T-helper 22 cell (primary cell): ENCODE data around the gene SPAG16.
"Not testable (repeated sequence)": the region's sequence is repeated elsewhere in the genome, so short reads cannot be mapped to it uniquely, and the experiment has no call there.

Source experiments
- DNase-seq: peaks from one replicate; pipeline ENCODE4 v3.0.0-alpha.2; 2020; ENCODE audit warnings: low read depth

SPAG16 gene

DNA sequence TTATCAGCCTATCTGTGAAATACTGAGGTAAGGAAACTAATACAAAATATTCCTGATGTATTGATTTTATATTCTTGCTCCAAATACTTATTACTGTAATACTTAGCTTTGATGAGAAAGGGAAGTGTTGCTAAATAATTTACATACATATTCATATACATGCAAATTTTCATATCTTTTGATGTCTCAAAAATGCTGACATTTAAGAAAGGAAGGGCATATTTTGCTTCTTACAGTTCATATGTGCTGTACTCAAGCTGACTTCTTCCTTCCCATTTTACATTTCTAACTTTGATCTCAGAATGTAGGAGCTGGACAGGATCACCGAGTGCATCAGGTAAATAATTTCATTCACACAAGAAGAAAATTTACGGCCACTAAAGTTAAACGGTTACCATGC is 727.4 kb downstream of the SPAG16 start:
- DNase-seq: no peak

DNA sequence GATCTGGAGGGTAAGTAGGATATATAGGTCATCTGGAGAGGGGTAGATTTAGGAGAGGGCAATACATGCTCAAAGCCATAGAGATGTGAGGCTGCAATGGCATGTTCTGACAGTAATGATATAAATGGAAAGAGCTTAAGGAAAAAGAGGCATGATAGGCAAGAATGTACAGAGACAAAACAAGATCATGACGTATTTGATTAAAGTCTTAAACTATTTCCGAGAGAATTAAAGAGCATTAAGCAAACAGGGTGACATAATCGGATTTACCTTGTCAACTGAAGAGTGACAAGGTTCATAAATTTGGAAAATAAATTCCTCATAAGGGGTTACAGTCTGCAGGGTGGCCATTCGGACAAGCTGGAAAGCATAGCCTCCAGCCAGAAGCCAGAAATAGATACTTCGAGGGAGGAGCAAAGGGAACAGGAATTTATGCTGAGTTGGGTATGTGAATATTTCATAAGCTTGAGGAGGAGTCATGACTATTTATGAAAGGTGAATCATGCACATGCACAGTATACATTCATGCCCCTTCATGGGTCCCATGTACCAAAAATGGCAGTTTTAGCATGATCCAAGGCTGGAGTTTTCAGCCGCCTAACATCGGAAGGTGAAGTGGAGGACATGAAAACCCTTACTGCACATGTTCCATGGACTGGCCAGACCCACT is 730.4 kb downstream of the SPAG16 start:
- no peak for DNase-seq

DNA sequence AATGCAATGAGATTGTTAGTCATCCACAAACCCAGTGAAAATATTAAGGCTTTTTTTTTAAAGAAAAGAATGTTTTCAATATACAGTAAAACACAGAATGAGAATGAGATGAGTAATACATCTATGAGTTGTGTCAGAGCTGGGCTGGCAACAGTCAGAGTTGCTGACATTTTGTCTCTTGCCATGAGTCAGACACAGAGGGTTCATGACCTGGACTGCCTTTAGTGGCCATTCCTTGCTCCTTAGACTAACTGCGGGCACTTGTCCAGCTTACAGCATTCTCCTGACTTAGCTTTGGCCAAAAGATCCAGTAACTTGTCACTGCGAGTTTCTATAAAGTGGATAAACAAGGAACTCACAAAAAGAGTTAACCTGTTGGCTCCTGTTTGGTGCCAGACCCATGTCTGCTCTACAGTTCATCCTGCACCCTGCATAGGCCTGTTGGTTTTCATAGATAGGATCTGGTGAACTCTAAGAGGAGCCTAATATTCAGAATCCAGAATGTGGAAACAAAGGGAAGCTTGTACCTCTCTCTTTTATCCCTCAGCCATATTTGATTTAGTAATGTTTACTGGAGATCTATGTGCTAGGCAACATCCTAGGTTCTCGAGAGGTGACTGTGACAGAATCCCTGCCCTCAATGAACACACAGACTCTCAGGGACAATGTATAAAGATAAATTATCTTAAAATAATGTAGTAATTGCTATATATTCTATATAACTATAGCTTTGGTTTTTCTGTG is 735.1 kb downstream of the SPAG16 start:
- no peak for DNase-seq

DNA sequence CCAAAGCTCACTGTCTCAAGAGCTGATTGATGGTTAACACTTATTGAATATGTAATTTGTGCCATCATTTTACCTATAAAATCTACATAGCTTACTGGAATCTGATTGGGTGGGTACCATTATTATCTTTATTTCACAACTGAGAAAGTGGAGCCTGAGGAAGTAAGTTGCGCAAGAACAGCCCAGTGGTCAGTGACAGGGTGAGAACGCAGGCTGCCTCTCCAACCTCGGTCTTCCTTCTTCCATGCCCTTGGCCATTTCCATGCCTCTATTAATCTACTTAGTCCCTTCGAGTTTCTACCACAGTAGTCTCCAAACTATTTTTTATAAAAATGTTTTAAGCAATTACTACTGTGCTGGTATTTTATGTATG is 735.7 kb downstream of the SPAG16 start:
- DNase-seq: no peak

DNA sequence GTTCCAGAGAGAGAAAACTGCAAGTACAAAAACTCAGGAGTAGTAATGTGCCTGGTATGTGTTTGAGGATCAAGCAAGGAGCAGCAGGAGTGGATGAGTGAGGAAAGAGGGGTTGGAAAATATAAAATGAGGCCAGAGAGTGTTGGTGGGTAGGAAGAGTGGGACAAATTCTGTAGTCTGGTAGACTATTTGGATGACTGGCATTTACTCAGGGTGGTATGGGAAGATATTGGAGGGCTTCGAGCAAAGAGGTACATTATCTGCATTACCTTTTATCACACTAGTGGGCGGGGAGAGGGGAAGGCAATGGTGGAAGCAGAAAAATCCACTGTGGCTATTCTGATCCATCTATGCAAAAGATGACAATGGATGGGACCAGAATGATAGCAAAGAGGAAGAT is 744.9 kb downstream of the SPAG16 start:
- DNase-seq: no peak

DNA sequence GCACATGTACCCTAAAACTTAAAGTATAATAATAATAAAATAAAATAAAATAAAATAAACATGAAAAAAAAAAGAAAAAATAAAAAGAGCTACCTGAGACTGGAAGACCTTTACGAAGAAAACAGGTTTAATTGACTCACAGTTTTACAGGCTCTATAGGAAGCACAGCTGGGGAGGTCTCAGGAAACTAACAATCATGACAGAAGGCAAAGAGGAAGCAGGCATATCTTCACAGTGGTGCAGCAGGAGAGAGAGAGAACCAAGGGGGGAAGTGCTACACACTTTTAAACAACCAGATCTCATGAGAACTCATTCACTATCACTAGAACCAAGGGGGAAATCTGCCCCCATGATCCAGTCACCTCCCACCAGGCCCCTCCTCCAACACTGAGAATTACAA is 747.3 kb downstream of the SPAG16 start:
- DNase-seq: no peak

DNA sequence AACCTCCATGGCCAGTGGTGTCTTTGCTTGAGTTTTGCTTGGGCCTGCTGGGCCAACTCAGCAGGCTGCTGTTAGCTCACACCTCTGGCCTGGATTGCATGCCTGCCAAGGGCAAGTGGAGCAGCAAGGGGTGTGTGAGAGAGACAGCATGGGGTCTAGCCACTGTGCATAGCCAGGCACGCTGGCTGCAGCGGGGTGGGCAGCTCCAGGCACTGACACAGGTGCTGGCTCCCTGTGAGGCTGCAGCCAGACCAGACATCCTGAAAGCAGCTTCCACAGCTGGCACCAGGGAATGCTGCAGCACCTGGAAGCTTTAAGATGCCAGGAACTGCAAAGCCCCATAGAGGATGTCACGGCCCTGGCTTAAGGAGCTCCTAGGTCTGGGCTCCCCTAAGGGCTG is 750.2 kb downstream of the SPAG16 start:
- no peak for DNase-seq

DNA sequence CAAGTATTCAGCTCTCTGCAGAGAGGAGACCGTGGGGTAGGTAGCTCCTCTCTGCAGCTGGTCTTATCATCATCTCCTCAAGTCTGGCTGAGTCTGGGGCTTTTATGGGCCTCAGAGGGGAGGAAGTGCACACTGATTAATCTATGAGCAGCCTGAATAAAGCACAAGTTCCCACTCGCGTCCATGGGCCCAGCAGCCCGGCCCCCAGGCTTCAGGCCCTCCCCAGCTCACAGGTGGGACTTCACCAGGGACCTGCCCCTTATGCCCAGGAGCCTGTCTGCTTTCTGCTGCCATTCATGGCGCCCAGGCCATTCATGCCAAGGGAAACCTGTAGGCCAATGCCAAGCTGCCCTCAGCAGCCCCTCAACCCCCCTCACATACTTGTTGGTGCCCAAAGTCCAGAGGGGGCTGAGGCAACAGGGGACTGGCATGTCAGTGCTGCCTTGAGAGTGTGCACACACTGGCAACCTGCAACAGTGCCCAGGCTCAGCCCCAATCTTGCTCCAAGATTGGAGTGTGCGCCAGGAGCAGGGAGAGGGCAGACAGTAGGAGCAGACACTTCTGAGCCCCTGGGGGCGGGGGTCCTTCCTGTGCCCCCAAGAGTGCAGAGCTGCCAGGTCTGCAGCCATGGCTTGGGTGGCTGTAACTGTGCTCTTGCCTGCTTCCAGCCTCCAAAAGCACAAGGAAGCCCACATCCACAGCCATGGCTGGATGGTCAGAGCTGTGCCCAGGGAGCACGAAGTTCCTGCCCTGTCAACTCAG is 751.0 kb downstream of the SPAG16 start:
- no peak for DNase-seq

DNA sequence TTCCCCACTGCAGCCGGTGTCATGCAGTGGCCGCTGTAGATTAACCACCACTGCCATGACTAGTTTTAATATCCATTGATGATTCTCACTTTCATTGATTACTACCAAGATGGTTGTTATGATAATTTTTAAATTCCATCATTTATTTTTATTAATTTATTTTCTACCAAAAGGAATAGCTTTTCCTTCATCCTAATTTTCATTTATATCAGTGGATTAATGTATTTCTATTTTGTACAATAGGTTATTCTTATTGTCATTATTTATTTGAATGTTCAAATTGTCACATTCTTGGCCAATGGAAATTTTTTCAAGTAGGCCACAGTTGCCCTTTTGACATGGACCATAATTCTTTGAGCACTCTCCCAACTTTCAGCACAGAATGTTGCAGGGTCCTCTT is 751.7 kb downstream of the SPAG16 start:
- DNase-seq: no peak

DNA sequence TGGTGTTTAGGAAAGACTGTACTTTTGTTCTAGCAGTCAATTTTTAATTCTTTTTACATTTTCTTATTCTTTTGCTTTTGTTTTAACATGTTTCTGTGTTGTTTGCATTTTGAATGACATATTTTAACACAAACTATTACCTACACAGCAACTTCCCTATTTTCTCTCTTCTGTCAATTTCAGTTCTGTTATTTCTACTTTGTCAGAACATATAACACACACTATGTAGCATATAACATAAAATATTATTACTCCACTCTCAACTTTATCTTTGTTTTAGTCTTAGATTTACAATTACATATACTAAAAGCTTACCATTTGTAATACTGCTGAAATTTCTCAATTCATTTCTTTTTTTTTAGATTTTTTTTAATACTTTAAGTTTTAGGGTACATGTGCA is 753.9 kb downstream of the SPAG16 start:
- no peak for DNase-seq

DNA sequence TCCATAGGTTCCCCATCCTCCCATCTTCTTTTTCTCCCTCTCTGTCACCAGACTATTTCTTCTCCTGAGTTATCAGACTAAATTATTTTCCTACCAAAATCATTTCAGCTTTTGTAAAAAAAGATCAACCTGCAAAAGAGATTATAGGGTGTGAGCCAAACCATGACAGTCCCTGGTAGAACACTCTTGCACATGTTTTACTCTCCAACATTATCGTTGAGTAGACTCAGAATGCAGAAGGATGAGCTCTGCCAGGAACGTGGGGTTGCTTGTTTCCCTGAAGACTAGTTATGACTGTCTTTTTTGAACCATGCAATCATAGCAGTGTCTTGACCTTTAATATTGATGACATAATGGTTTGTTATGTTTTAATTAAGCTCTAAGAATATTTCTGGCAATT is 766.5 kb downstream of the SPAG16 start:
- no peak for DNase-seq

DNA sequence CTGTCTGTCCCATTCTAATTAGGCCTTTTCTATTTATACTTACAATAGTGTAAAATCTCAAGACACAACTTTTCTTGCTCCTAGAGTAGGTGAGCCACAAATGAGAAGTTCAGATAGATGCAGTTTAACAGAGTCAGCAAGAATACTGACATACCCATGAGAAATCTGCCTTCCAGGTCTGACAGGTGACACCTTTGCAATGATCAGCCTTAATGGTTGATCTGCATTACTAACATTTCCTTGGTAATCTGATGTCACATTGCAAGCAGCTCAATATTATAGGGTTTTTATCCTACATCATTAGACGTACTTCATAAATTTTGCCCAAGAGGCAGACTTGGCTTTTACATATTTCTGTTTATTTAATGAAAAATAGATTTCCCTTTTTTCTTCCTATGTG is 767.3 kb downstream of the SPAG16 start:
- no peak for DNase-seq

DNA sequence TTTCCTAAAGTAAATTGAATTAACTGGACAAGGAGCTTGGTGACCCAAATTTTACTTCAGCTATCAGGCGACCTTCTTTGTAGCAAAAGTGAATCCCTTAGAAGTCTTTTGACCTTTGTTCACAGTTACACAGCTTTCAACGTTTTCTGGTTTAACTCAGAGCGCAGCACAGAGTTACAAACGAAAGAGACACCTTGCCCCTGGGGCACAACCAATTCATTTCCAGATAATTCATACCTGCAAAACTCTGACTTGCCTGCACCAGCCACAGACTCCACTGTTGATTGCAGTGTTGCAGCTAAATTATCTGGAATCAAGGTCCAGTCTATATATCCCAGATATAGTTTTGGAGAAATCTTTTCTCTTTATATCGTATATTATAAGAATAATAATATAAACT is 768.0 kb downstream of the SPAG16 start:
- no peak for DNase-seq

DNA sequence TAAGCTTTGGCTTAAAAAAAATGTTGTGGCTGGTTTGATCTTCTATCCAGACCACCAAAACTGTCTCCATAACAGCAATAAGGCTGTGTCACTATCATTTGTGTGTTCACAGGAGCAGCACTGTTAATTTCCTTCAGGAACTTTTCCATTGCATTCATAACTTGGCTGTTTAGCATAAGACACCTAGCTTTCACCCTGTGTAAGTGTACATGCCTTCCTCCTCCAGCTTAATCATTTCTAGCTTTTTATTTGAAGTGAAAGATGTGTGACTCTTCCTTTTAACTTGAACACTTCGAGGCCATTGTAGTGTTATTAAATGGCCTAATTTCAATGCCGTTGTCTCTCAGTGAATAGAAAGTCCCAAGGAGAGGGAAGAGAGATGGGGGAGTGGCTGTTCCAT is 773.7 kb downstream of the SPAG16 start:
- no peak for DNase-seq

DNA sequence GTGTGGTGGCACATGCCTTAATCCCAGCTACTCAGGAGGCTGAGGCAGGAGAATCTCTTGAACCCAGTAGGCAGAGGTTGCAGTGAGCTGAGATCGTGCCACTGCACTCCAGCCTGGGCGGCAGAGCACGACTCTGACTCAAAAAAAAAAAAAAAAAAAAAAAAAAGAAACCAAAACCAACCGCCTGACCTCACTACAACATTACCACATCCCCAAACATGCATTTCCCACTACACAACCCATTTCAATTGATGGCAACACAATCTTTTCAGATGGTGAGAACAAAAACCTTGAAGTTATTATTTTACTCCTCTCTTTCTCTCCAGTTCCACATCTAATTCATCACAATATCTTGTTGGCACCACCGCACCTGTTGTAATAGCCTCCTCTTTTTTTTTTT is 778.0 kb downstream of the SPAG16 start:
- DNase-seq: not testable (repeated sequence)

DNA sequence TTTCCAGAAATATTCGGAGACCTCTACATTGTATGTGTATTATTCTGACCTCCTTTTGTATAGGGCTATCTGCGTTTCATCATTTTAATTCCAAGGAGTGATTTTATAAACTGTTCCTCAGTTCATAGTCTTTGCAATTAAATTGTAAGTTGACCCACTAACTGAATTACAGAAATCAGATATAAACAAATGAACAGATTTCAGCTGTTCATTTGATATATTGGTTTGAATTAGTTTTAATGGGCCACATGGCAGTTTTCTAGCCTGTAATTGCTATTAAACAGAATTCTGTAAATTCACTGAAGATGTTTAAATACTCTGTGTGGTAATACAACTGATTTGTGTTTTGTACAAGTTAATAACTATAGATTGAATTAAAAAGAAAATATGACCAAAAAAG is 780.2 kb downstream of the SPAG16 start:
- no peak for DNase-seq

DNA sequence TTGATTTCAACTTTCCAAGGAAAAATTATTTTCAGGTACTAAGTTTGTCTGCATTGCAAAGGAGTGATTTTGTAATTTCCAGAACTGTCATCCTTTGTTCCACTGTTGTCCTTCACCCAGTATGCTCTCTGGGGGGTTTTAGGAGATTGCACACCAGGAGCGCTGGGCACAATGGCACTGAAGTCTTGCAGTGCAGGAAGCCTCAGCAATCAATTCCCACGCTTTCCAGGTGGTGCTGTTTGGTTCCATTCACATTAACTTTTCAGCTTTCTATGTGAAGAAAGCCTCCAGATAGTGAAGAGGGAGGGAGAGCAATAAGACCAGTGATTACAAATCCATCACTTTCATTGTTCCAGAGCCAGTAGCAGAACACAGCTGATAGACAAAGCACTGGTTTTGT is 782.6 kb downstream of the SPAG16 start:
- DNase-seq: no peak

DNA sequence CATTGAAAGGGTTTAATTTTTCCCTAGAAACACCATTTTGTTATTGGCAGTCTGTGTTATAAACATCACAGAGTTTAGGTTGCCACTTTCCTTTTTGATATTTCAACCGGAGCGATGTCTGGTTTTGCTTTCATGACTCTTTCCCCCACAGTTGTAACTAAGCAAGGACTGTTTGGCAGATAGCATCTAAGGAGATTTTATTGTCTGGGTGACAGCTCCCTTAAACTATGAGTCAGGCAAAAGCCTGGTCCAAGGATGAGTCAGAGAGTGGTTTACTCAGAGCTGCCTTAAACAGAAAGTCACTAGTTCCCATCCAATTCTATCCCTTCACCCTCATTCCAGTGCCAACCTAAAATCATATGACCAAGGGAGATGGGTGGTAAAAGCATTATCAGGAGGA is 785.0 kb downstream of the SPAG16 start:
- no peak for DNase-seq

DNA sequence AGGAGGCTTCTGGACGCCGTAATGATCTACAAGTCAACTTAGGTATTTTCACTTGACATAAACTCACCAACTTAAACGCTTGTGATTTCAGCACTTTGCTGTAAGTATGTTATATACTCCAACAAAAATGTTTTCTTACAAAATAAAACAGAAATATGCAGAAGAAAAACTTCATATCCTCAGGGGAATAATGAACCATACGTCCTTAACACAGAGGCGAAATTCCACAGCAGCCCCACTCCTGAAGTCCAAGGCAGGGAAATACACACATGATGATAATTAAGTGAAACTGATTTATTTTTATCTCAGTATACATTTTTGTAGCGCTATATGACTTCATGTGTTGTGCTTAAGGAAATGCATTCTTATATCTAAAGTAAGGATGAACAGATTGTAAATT is 791.2 kb downstream of the SPAG16 start:
- DNase-seq: no peak

DNA sequence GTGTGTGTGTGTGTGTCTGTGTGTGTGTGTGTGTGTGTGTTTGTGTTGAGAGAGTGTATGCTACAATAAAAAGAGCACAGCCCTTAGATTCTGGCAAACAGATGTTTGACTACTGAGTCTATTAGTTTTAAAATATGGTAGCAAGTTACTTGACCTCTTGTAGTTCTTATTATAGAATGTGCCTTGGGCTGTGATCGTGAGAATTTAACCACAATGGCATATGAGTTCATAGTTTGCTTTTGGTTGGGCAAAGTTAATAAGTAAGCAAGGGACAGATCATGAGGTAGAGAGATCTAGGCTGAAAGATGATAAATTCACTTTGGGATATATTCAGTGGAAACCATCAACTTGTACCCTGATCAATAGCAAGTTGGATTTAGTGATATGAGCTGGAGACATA is 792.3 kb downstream of the SPAG16 start:
- DNase-seq: no peak

DNA sequence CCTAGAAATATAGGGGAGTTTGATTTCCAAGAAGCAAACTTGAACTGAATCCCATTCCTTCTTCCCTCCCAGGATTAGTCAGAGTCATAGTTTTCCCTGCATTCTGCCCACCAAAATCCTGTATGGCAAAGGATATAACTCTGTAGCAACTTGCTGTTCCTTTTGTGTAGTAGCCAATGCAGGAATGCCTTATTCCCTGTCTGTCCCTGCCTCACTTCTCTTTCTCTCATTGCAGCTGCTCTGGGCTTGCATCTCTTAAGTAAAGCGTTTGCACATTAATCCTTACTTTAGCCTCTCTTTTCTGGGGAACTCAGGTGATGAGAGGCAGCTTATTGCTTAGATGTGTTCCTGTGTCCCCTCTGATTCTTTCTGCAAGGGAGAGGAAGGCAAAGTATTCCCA is 793.5 kb downstream of the SPAG16 start:
- no peak for DNase-seq

DNA sequence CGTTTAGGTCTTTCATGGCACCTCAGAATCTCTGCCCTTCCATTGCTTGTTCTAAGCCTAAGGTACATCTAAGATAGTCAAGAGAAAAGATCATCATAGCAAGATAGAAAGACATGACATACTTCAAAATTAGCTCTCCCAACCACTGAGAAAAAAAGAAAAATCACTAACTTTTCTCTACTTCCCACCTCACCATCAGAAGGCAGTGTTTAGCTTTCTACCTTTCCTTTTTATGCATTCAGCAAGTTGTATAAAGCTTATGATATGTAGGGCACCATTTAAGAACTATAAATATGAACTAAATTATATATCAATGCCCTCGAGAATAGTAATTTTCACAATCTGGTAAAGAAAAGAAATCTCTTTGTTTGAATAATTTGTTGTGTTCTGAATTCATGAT is 794.8 kb downstream of the SPAG16 start:
- DNase-seq: no peak

DNA sequence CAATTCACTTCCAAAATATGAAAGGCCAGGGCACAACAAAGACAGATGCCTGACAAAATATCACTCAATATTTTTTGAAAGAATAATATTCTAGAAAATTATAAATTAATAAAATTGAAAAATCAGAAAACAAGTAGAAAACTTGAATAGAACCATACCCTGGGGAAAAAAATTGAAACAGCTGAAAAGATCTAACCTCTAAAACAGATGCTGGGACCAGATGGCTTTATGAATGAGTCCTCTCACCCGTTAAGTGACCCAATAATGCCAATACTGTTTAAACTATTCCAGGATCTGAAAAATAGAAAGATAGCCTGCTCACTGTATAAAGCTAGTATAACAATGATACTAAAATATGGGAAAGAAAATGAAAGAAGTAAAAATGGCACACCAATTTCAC is 804.3 kb downstream of the SPAG16 start:
- DNase-seq: no peak
